ENCODE measurements around the gene FCRL6. TPM values are rescaled to one million over a fixed set of nuclear protein-coding genes. Genes with fewer than 3 reads are reported as not detected.

FCRL6 gene
- polyA plus RNA-seq, 1 donor (not counting 4 experiments of a cell fraction or from before 2014, with no cell fraction given), result not detected

DNA sequence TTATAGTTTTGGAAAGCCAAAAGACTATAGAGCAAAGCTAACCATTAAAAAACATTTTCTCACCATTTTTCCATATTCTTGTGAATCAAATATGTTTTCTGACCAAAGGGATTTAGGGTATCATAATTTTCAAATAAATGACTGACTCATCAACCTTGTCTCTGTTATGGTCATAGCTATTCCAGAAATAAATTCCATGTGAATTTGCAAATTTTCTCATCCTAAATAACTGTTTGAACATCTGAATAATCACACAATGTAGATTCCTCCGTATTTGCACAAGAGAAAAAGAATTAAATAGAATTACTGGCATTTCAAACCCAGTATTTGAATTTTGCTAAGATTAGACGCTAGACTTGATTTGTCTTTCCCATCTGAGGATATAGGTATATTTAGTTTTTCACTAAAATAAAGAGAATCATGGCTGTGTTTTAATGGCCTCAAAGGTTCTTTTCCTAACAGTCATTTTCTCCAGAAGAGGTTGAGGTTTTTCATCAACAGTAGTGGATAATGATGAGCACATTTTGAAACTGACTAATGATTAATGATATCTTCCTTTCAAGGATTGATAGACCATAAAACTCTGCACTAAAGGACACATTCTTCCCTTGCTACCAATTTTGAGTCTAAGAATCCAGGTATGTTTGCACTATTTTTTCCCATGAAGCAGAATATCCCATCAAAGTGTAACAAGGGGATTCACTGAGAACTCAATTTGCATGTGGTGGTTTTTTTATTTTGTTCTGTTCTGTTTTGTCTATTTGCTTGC, 30.8 kb upstream of the FCRL6 start:
- dilution Hi-C loops (cut with MboI; ENCODE audit: extremely low pct_ligation_motif_present, low sequenced_read_pairs), result no loop called here
- no peak for TF ChIP-seq EZH2 (IDR thresholded peaks at IDR 0.05; ENCODE audit: low read length)
- TF ChIP-seq, protein P1, sequence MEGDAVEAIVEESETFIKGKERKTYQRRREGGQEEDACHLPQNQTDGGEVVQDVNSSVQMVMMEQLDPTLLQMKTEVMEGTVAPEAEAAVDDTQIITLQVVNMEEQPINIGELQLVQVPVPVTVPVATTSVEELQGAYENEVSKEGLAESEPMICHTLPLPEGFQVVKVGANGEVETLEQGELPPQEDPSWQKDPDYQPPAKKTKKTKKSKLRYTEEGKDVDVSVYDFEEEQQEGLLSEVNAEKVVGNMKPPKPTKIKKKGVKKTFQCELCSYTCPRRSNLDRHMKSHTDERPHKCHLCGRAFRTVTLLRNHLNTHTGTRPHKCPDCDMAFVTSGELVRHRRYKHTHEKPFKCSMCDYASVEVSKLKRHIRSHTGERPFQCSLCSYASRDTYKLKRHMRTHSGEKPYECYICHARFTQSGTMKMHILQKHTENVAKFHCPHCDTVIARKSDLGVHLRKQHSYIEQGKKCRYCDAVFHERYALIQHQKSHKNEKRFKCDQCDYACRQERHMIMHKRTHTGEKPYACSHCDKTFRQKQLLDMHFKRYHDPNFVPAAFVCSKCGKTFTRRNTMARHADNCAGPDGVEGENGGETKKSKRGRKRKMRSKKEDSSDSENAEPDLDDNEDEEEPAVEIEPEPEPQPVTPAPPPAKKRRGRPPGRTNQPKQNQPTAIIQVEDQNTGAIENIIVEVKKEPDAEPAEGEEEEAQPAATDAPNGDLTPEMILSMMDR (optimal IDR thresholded peaks at IDR 0.05 in 1 of 3, IDR thresholded peaks at IDR 0.05 in 1 of 3, conservative IDR thresholded peaks at IDR 0.05 in 1 of 3; ENCODE audit: extremely low read depth in 1 of 3, insufficient read depth in 2 of 3, low read length in 3 of 3), result no peak
- Histone ChIP-seq H3K4me3 (ENCODE audit: control insufficient read depth in 2 of 3, extremely low read depth in 1 of 3, insufficient read depth in 2 of 3, low read depth in 1 of 3, low read length in 3 of 3) (no peak overlapping the region), H3K79me2 (ENCODE audit: control insufficient read depth, insufficient read depth, low read length) (no peaks in the 10 kb centered on the region), H3K9me3 (ENCODE audit: control insufficient read depth, low read depth, low read length) (no peaks in the 10 kb centered on the region), H2AFZ (ENCODE audit: control insufficient read depth, low read length) (no peak overlapping the region), H3K9ac (ENCODE audit: control insufficient read depth, extremely low read depth, insufficient read depth, low read length) (no peak overlapping the region), H3K27me3 (ENCODE audit: control insufficient read depth, extremely low read depth, insufficient read depth, low read length) (no peaks in the 10 kb centered on the region), H3K9me1 (ENCODE audit: control insufficient read depth, extremely low read depth, insufficient read depth, low read length) (no peaks in the 10 kb centered on the region), H3K4me2 (ENCODE audit: control insufficient read depth, extremely low read depth, insufficient read depth, low read depth, low read length) (no peak overlapping the region), H3K4me1 (ENCODE audit: control insufficient read depth, extremely low read depth, insufficient read depth, low read length) (no peaks in the 10 kb centered on the region), H3K36me3 (ENCODE audit: control insufficient read depth in 2 of 2, extremely low read depth in 1 of 2, insufficient read depth in 2 of 2, low read length in 2 of 2) (no peaks in the 10 kb centered on the region), H4K20me1 (ENCODE audit: control insufficient read depth, extremely low read depth, insufficient read depth, low read length) (no peaks in the 10 kb centered on the region), H3K27ac (ENCODE audit: control insufficient read depth, insufficient read depth, low read length) (no peak overlapping the region)
- DNase-seq (ENCODE audit: low read depth, low spot score) (no peak), FAIRE-seq (no peak)

DNA sequence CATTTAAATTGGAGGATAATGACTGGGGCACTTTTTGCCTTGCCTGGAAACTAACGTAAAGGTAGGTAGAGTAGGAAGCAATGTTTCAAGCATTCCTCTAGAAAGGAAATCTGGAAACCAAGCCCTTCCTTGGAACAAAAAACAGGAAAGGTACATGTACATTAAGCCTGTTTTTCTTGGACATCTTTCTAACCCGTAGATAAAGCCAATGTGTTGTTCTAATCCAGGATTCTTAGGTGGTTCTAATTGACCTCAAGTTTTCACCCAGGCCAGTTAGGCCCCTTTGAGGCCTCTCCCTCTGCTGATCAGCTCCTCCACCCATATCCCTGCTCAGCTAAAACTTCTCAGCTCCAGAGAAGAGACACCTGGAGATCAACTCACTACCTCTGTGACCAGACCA, 27.7 kb upstream of the FCRL6 start:
- Histone ChIP-seq H3K9ac (ENCODE audit: control insufficient read depth, extremely low read depth, insufficient read depth, low read length) (no peak overlapping the region), H4K20me1 (ENCODE audit: control insufficient read depth, extremely low read depth, insufficient read depth, low read length) (no peaks in the 10 kb centered on the region), H3K4me1 (ENCODE audit: control insufficient read depth, extremely low read depth, insufficient read depth, low read length) (no peaks in the 10 kb centered on the region), H3K79me2 (ENCODE audit: control insufficient read depth, insufficient read depth, low read length) (no peaks in the 10 kb centered on the region), H3K27me3 (ENCODE audit: control insufficient read depth, extremely low read depth, insufficient read depth, low read length) (no peaks in the 10 kb centered on the region), H3K9me1 (ENCODE audit: control insufficient read depth, extremely low read depth, insufficient read depth, low read length) (no peaks in the 10 kb centered on the region), H3K27ac (ENCODE audit: control insufficient read depth, insufficient read depth, low read length) (no peak overlapping the region), H3K4me2 (ENCODE audit: control insufficient read depth, extremely low read depth, insufficient read depth, low read depth, low read length) (no peak overlapping the region), H3K36me3 (ENCODE audit: control insufficient read depth in 2 of 2, extremely low read depth in 1 of 2, insufficient read depth in 2 of 2, low read length in 2 of 2) (no peaks in the 10 kb centered on the region), H2AFZ (ENCODE audit: control insufficient read depth, low read length) (no peak overlapping the region), H3K4me3 (ENCODE audit: control insufficient read depth in 2 of 3, extremely low read depth in 1 of 3, insufficient read depth in 2 of 3, low read depth in 1 of 3, low read length in 3 of 3) (no peak overlapping the region), H3K9me3 (ENCODE audit: control insufficient read depth, low read depth, low read length) (no peaks in the 10 kb centered on the region)
- TF ChIP-seq EZH2 (IDR thresholded peaks at IDR 0.05; ENCODE audit: low read length), result no peak
- TF ChIP-seq, protein P1 (optimal IDR thresholded peaks at IDR 0.05 in 1 of 3, IDR thresholded peaks at IDR 0.05 in 1 of 3, conservative IDR thresholded peaks at IDR 0.05 in 1 of 3; ENCODE audit: extremely low read depth in 1 of 3, insufficient read depth in 2 of 3, low read length in 3 of 3), result no peak
- DNase-seq (ENCODE audit: low read depth, low spot score) (no peak), FAIRE-seq (no peak)
- dilution Hi-C loops (cut with MboI; ENCODE audit: extremely low pct_ligation_motif_present, low sequenced_read_pairs), result no loop called here
